Esophagus squamous epithelium (tissue), 5 donors: ENCODE measurements around the gene SRGAP1. TPM values are rescaled to one million over a fixed set of nuclear protein-coding genes. Genes with fewer than 3 reads are reported as not detected.

ENCODE experiments used
- DNase-seq: peaks from one replicate; lab custom pipeline; 2025; lab: John Stamatoyannopoulos, UW
- H3K27ac ChIP-seq, 4 donors: fragments of 200-600 bp; sonication (generic); one replicate each; pipeline ENCODE4 v1.5.1; 2016 to 2019; ENCODE audit warnings: mild to moderate bottlenecking in 1 of 4
- H3K27me3 ChIP-seq, 4 donors: fragments of 200-600 bp; sonication (generic); 1 replicate in 3 of 4; 2 replicates in 1 of 4; pipeline versions ENCODE4 v1.5.1 to v1.6.0; 2017 to 2021; ENCODE audit warnings: antibody characterized with exemption in 1 of 4
- H3K36me3 ChIP-seq, 3 donors: fragments of 200-600 bp; sonication (generic); one replicate each; pipeline ENCODE4 v1.5.1; 2016 to 2019
- H3K4me1 ChIP-seq, 3 donors: fragments of 200-600 bp; sonication (generic); one replicate each; pipeline ENCODE4 v1.5.1; 2017 to 2019
- H3K4me3 ChIP-seq, 4 donors: fragments of 200-600 bp; sonication (generic); 1 replicate in 3 of 4; 2 replicates in 1 of 4; pipeline ENCODE4 v1.5.1; 2016 to 2019; ENCODE audit warnings: mild to moderate bottlenecking in 2 of 4, moderate library complexity in 1 of 4
- H3K9me3 ChIP-seq, 3 donors: fragments of 200-600 bp; sonication (generic); one replicate each; pipeline ENCODE4 v1.5.1; 2016 to 2019
- POLR2A ChIP-seq, 4 donors: fragments of 450-650 bp; IDR thresholded peaks; one replicate each; pipeline ENCODE4 v1.6.1; 2017; ENCODE audit warnings: antibody characterized with exemption in 4 of 4, mild to moderate bottlenecking in 4 of 4, moderate library complexity in 3 of 4
- WGBS, 2 donors: methylation state at CpG; one replicate each; pipeline ENCODE4 v1.1.5; 2018; 5-methylcytosine and 5-hydroxymethylcytosine counted together
- intact Hi-C: fragments of 100-400 bp; cut with DNase I; formaldehyde crosslinking; loops from one replicate; pipeline ENCODE4 v1.15.0; 2022
- total RNA-seq, 4 donors: library from RNA; depleted of rRNA; stranded (reverse); fragments of >200 nt; gene quantifications; one replicate each; pipeline ENCODE4 v1.1.0, GENCODE V29; 2016
- TF ChIP-seq, protein P1 (sequence below), 6 experiments: fragments of 450-650 bp in 4 of 6; fragments of 200-600 bp in 2 of 6; sonication (generic) in 2 of 6; IDR thresholded peaks; one replicate each; pipeline ENCODE4 v1.5.1; 2016 to 2019; ENCODE audit warnings: antibody characterized with exemption in 6 of 6, mild to moderate bottlenecking in 4 of 6, moderate library complexity in 4 of 6
- donor health status: DM: yes; HTN: yes; CAD: no.

SRGAP1 gene
- total RNA-seq, 4 donors from 2014 or later, result 2.0 to 5.3 (median 3.6) TPM

GRCh38 chr12:64053117-64053516 is 208.6 kb downstream of the SRGAP1 start:
- WGBS, 2 donors, result 83 to 90% methylated on average over 3 of the region's 3 CpGs
- Histone ChIP-seq H3K27ac (no peak overlapping the region), H3K27me3 (no peaks in the 10 kb centered on the region), H3K9me3 (no peaks in the 10 kb centered on the region), H3K4me3 (no peak overlapping the region), H3K36me3 (peaks cover 0 to 5% (median 0%) of the 10 kb centered on the region in 3 donors), H3K4me1 (no peaks in the 10 kb centered on the region)
- no peak for DNase-seq
- intact Hi-C loops, result no loop called here
- TF ChIP-seq, protein P1, sequence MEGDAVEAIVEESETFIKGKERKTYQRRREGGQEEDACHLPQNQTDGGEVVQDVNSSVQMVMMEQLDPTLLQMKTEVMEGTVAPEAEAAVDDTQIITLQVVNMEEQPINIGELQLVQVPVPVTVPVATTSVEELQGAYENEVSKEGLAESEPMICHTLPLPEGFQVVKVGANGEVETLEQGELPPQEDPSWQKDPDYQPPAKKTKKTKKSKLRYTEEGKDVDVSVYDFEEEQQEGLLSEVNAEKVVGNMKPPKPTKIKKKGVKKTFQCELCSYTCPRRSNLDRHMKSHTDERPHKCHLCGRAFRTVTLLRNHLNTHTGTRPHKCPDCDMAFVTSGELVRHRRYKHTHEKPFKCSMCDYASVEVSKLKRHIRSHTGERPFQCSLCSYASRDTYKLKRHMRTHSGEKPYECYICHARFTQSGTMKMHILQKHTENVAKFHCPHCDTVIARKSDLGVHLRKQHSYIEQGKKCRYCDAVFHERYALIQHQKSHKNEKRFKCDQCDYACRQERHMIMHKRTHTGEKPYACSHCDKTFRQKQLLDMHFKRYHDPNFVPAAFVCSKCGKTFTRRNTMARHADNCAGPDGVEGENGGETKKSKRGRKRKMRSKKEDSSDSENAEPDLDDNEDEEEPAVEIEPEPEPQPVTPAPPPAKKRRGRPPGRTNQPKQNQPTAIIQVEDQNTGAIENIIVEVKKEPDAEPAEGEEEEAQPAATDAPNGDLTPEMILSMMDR (IDR thresholded peaks at IDR 0.05), result no peak
- no peak for TF ChIP-seq POLR2A (IDR thresholded peaks at IDR 0.05)

- TF ChIP-seq, protein P1 (IDR thresholded peaks at IDR 0.05), result no peak
- no peak for TF ChIP-seq POLR2A (IDR thresholded peaks at IDR 0.05)
- DNase-seq, result no peak
- Histone ChIP-seq H3K4me3 (no peak overlapping the region), H3K27me3 (no peaks in the 10 kb centered on the region), H3K4me1 (no peaks in the 10 kb centered on the region), H3K36me3 (peaks cover 0 to 5% (median 0%) of the 10 kb centered on the region in 3 donors), H3K9me3 (no peaks in the 10 kb centered on the region), H3K27ac (no peak overlapping the region)
- 76 to 84% methylated on average over 4 of the region's 4 CpGs for WGBS, 2 donors
- intact Hi-C loops, result no loop called here
Observed at GRCh38 chr12:64054079-64054520, 209.6 kb downstream of the SRGAP1 start.

DNA sequence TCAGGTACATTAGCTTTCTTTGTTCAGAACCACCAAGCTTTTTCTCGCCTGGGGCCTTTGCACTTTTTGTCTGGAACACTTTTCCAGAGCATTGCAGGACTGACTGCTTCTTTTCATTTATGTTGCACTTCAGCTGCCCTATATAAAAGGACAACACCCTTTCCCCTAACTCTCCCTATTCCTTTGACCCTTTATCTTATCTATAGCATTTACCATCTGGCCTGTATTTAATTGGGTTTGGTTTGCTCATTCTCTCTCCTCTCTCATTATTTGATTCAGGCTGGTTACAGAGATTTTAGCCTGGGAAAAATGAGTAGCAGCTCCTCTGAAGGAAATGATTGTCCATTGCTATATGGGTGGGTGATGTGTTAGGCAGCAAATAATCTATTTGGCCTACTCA is 212.2 kb downstream of the SRGAP1 start:
- H3K27ac ChIP-seq, result no peak overlapping the region
- H3K4me3 ChIP-seq, result no peak overlapping the region
- no peak for TF ChIP-seq POLR2A (IDR thresholded peaks at IDR 0.05)
- TF ChIP-seq, protein P1 (IDR thresholded peaks at IDR 0.05), result no peak
- 81 to 92% methylated on average over 1 of the region's 1 CpG for WGBS, 2 donors
- H3K36me3 ChIP-seq, result no peaks in the 10 kb centered on the region
- H3K4me1 ChIP-seq, result no peaks in the 10 kb centered on the region
- no peak for DNase-seq
- intact Hi-C loops, result no loop called here
- no peaks in the 10 kb centered on the region for H3K9me3 ChIP-seq
- no peaks in the 10 kb centered on the region for H3K27me3 ChIP-seq

- no peak for DNase-seq
- no peak overlapping the region for H3K27ac ChIP-seq
- WGBS, 2 donors, result 82 to 84% methylated on average over 3 of the region's 3 CpGs
- no peaks in the 10 kb centered on the region for H3K4me1 ChIP-seq
- no peak overlapping the region for H3K4me3 ChIP-seq
- no peaks in the 10 kb centered on the region for H3K36me3 ChIP-seq
- TF ChIP-seq POLR2A (IDR thresholded peaks at IDR 0.05), result no peak
- TF ChIP-seq, protein P1 (IDR thresholded peaks at IDR 0.05), result no peak
- H3K9me3 ChIP-seq, result no peaks in the 10 kb centered on the region
- H3K27me3 ChIP-seq, result no peaks in the 10 kb centered on the region
- intact Hi-C loops, result no loop called here
Observed at GRCh38 chr12:64057706-64058105, 213.2 kb downstream of the SRGAP1 start.

DNA sequence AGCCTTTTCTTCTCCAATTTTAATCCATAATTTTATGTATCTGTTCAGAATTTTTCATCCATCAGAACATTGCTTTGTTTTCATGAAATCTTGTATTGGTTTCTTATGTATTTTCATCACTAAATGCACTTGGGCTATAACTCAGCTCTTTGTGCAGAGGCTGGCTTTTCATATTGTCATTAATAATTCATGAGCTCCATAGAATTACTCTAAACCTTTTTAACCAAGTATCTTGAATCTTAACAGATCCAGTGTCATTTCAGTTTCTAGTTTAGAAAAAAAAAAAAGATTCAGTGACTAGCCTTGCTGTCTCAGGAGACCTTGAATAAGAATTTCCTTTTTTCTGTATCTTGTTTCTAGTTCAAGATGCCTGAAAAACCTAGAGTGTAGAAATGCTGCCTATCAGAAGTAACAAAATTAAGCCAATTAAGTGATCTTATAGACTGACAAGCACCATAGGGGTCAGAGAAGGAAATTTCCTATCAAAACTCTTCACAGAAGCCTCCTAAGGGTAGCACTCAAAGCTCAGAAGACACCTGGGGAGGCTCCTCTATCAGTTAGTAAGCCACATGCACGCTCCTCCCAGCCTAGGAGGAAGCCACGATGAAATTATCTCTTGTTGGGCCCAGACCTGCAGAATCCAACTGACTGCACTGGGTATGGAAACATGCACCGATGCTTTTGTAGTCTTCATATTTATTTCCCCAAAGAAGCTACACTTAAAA is 214.2 kb downstream of the SRGAP1 start:
- TF ChIP-seq, protein P1 (IDR thresholded peaks at IDR 0.05), result no peak
- no peak for TF ChIP-seq POLR2A (IDR thresholded peaks at IDR 0.05)
- Histone ChIP-seq H3K4me3 (no peak overlapping the region), H3K27ac (no peak overlapping the region), H3K27me3 (no peaks in the 10 kb centered on the region), H3K4me1 (no peaks in the 10 kb centered on the region), H3K36me3 (no peaks in the 10 kb centered on the region), H3K9me3 (no peaks in the 10 kb centered on the region)
- 74 to 94% methylated on average over 3 of the region's 3 CpGs for WGBS, 2 donors
- intact Hi-C loops, result no loop called here
- no peak for DNase-seq
